Activated CD8-positive, alpha-beta T cell treated with anti-CD3 and anti-CD28 coated beads for 36 hours (primary cell): Measurements from ENCODE around the gene LRCOL1. TPM values are rescaled to one million over a fixed set of nuclear protein-coding genes. Genes with fewer than 3 reads are reported as not detected.
A peak's percentile ranks its signal among the peaks of the same experiment; 100 is the strongest.

Experiments
- ATAC-seq: fragments of 200-7000 bp; cut with Tn5 transposase; one replicate; pipeline ENCODE4 v1.10.0; 2021; ENCODE audit warnings: mild to moderate bottlenecking, moderate library complexity
- CTCF ChIA-PET: fragments of 350-600 bp; sonication (Branson Sonifier 250); formaldehyde crosslinking; loops from one replicate; lab custom pipeline; 2021; ENCODE audit warnings: antibody characterized with exemption; lab: Charles Lee
- POLR2A ChIA-PET: fragments of 350-600 bp; sonication (Branson Sonifier 250); formaldehyde crosslinking; loops from one replicate; lab custom pipeline; 2021; ENCODE audit warnings: antibody characterized with exemption; lab: Charles Lee
- DNase-seq: peaks from one replicate; pipeline ENCODE4 v3.0.0-alpha.2; 2020
- H3K27ac Mint-ChIP-seq: one replicate; pipeline ENCODE4 v1.8.0; 2021; ENCODE audit warnings: mild to moderate bottlenecking, mixed read lengths
- H3K27me3 Mint-ChIP-seq: one replicate; pipeline ENCODE4 v1.8.0; 2021; ENCODE audit warnings: mixed read lengths
- H3K36me3 Mint-ChIP-seq: one replicate; pipeline ENCODE4 v1.8.0; 2021; ENCODE audit warnings: low read depth, mixed read lengths
- H3K4me1 Mint-ChIP-seq: one replicate; pipeline ENCODE4 v1.8.0; 2021; ENCODE audit warnings: low read depth, mixed read lengths
- H3K4me3 Mint-ChIP-seq: one replicate; pipeline ENCODE4 v1.8.0; 2021; ENCODE audit warnings: mild to moderate bottlenecking, moderate library complexity, mixed read lengths
- H3K9me3 Mint-ChIP-seq: one replicate; pipeline ENCODE4 v1.8.0; 2021; ENCODE audit warnings: mixed read lengths
- CTCF ChIP-seq: fragments of 200-600 bp; IDR thresholded peaks from one replicate; pipeline ENCODE4 v1.8.0; 2022; ENCODE audit warnings: antibody characterized with exemption, mild to moderate bottlenecking
- intact Hi-C: fragments of 100-400 bp; cut with micrococcal nuclease; formaldehyde crosslinking; loops from one replicate; pipeline ENCODE4 v1.10.0; 2022
- total RNA-seq, 2 experiments: library from RNA; stranded (reverse); gene quantifications; one replicate each; pipeline ENCODE4 v1.2.3, GENCODE V29; 2021

Gene LRCOL1
- total RNA-seq, 2 experiments from 2014 or later, result not detected

- peaks cover 14% of the 10 kb centered on the region for H3K27me3 Mint-ChIP-seq
- peak overlapping the region; percentile 76 for H3K4me3 Mint-ChIP-seq
- peaks cover 3% of the 10 kb centered on the region for H3K36me3 Mint-ChIP-seq
- DNase-seq, result peak; percentile 41
- intact Hi-C loops, result loop anchor here (10.0 kb wide), 1 partner anchor 145 kb away; no protein-coding TSS in a partner anchor
- no peak for TF ChIP-seq CTCF
- no peak overlapping the region for H3K27ac Mint-ChIP-seq
- CTCF ChIA-PET, result interaction anchor here (2.4 kb wide), 1 partner anchor 145 kb away, joined by 8 read pairs; no protein-coding TSS in a partner anchor
- POLR2A ChIA-PET, result no interaction called here
- ATAC-seq, result peak; percentile 50
- peaks cover 21% of the 10 kb centered on the region for H3K4me1 Mint-ChIP-seq
- H3K9me3 Mint-ChIP-seq, result no peaks in the 10 kb centered on the region
Measured at GRCh38 chr12:132559652-132560363, 50.6 kb downstream of the LRCOL1 start.

- intact Hi-C loops, result loop anchor here (10.0 kb wide), 1 partner anchor 144 kb away; no protein-coding TSS in a partner anchor
- ATAC-seq (no peak), DNase-seq (peak; percentile 26)
- ChIA-PET CTCF (interaction anchor here (2.4 kb wide), 1 partner anchor 145 kb away, joined by 8 read pairs; no protein-coding TSS in a partner anchor), POLR2A (interaction anchor here (0.6 to 1.0 kb wide), 2 partner anchors 60 to 376 kb away, joined by 3 read pairs; no protein-coding TSS in a partner anchor)
- Mint-ChIP-seq H3K4me1 (peaks cover 21% of the 10 kb centered on the region), H3K27me3 (peaks cover 14% of the 10 kb centered on the region), H3K9me3 (no peaks in the 10 kb centered on the region), H3K27ac (no peak overlapping the region), H3K4me3 (peak overlapping the region; percentile 65), H3K36me3 (peaks cover 3% of the 10 kb centered on the region)
- TF ChIP-seq CTCF, result no peak
Measured at GRCh38 chr12:132558861-132559623, 51.3 kb downstream of the LRCOL1 start.

GRCh38 chr12:132558042-132558856 lies 52.1 kb downstream of the LRCOL1 start:
- ChIA-PET CTCF (interaction anchor here (2.4 kb wide), 1 partner anchor 144 kb away, joined by 8 read pairs; no protein-coding TSS in a partner anchor), POLR2A (interaction anchor here (0.6 to 1.0 kb wide), 3 partner anchors 59 to 375 kb away, joined by 3 read pairs; no protein-coding TSS in a partner anchor)
- H3K4me3 Mint-ChIP-seq, result peak overlapping the region; percentile 65
- H3K27me3 Mint-ChIP-seq, result peaks cover 14% of the 10 kb centered on the region
- no peak overlapping the region for H3K27ac Mint-ChIP-seq
- no peaks in the 10 kb centered on the region for H3K9me3 Mint-ChIP-seq
- no peak for TF ChIP-seq CTCF
- H3K4me1 Mint-ChIP-seq, result peaks cover 18% of the 10 kb centered on the region
- intact Hi-C loops, result loop anchor here (10.0 kb wide), 1 partner anchor 143 kb away; no protein-coding TSS in a partner anchor
- DNase-seq (peak; percentile 58), ATAC-seq (no peak)
- H3K36me3 Mint-ChIP-seq, result peaks cover 2% of the 10 kb centered on the region

GRCh38 chr12:132557291-132558015 lies 52.9 kb downstream of the LRCOL1 start:
- CTCF ChIA-PET, result interaction anchor here (2.4 kb wide), 1 partner anchor 143 kb away, joined by 8 read pairs; no protein-coding TSS in a partner anchor
- TF ChIP-seq CTCF, result no peak
- Mint-ChIP-seq H3K36me3 (peaks cover 2% of the 10 kb centered on the region), H3K27me3 (peaks cover 14% of the 10 kb centered on the region), H3K9me3 (no peaks in the 10 kb centered on the region), H3K4me3 (no peak overlapping the region), H3K4me1 (peaks cover 18% of the 10 kb centered on the region), H3K27ac (no peak overlapping the region)
- DNase-seq, result no peak
- intact Hi-C loops, result loop anchor here (10.0 kb wide), 1 partner anchor 143 kb away; no protein-coding TSS in a partner anchor
- ATAC-seq, result no peak
- POLR2A ChIA-PET, result interaction anchor here (0.6 to 1.0 kb wide), 2 partner anchors 132 to 374 kb away, joined by 3 read pairs; no protein-coding TSS in a partner anchor
